Activated T-cell treated with anti-CD3 and anti-CD28 coated beads, Interleukin-2, amount 50 U/mL, for 24 hours (primary cell): Measurements from ENCODE around the gene NAV3.

Experiments
- DNase-seq: peaks from one replicate; pipeline ENCODE4 v3.0.0-alpha.2; 2020
- H3K27ac Mint-ChIP-seq: 2 replicates; pipeline ENCODE4 v1.8.0; 2020; ENCODE audit warnings: mild to moderate bottlenecking, mixed read lengths
- H3K27me3 Mint-ChIP-seq: 2 replicates; pipeline ENCODE4 v1.8.0; 2020; ENCODE audit warnings: mixed read lengths
- H3K36me3 Mint-ChIP-seq: 2 replicates; pipeline ENCODE4 v1.8.0; 2020; ENCODE audit warnings: low read depth, mixed read lengths
- H3K4me1 Mint-ChIP-seq: 2 replicates; pipeline ENCODE4 v1.8.0; 2020; ENCODE audit warnings: low read depth, mixed read lengths
- H3K4me3 Mint-ChIP-seq: 2 replicates; pipeline ENCODE4 v1.8.0; 2020; ENCODE audit warnings: mild to moderate bottlenecking, moderate library complexity, mixed read lengths
- H3K9me3 Mint-ChIP-seq: 2 replicates; pipeline ENCODE4 v1.8.0; 2020; ENCODE audit warnings: mixed read lengths

Gene NAV3

DNA sequence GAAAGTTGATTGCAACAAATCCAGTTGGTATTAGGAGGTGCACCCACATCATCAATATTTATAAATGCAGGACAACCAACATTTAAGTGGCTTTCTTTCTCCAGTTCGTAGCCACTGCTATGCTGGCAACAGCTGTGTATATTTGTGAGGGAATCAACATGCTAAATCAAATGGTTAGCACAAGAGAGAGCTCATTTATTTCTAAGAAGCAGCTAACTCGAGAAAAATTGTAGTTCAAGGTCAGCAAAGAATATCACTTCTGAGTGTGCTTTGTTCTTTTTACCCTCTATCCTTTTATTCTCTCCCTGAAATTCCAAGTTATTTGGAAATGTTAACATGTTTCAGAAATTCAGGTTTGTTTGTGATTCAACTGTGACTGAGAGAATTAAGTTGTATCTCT is 137.3 kb downstream of the NAV3 start:
- Mint-ChIP-seq H3K4me3 (no peak overlapping the region), H3K9me3 (no peaks in the 10 kb centered on the region), H3K4me1 (no peaks in the 10 kb centered on the region), H3K27me3 (no peaks in the 10 kb centered on the region), H3K27ac (no peak overlapping the region), H3K36me3 (no peaks in the 10 kb centered on the region)
- no peak for DNase-seq

DNA sequence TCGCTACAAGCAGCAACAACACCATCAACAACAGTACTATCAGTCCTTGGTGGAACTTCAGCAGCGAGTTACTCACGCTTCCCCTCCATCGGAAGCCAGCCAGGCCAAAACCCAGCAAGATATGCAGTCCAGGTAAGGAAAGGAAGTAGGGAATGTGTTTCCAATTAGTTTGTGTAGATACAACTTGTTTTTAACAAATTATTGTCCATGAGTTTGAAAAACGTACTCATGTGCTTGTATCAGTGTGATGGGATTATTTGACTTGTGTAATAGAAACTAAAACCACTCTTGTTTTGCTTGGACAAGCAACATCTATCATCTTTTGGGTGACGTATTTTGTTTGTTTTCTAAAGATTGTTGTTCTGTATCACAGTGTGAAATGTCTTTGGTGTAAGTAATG is 137.9 kb downstream of the NAV3 start:
- no peak for DNase-seq
- Mint-ChIP-seq H3K9me3 (no peaks in the 10 kb centered on the region), H3K36me3 (no peaks in the 10 kb centered on the region), H3K27ac (no peak overlapping the region), H3K4me1 (no peaks in the 10 kb centered on the region), H3K27me3 (no peaks in the 10 kb centered on the region), H3K4me3 (no peak overlapping the region)

DNA sequence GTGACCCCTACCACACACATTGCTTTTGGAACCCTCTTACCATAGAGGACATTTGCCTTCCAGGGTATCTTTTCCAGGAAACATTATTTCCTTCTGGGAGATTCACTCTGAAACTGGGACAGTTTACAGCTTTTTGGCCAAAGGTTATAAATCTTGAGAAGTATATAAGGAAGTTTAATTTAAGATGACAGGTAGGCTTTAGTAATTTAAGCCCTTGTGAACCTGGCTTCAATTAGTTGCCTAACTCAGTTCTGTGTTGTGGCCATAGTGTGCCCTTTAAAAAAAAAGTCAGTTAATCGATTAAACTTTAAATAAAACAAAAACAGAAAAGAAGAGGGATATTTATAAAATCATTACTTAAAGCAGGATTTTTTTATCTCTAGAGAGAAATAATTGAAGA is 142.9 kb downstream of the NAV3 start:
- no peak overlapping the region for H3K27ac Mint-ChIP-seq
- no peak overlapping the region for H3K4me3 Mint-ChIP-seq
- peaks cover 10% of the 10 kb centered on the region for H3K9me3 Mint-ChIP-seq
- no peaks in the 10 kb centered on the region for H3K4me1 Mint-ChIP-seq
- DNase-seq, result no peak
- no peaks in the 10 kb centered on the region for H3K36me3 Mint-ChIP-seq
- H3K27me3 Mint-ChIP-seq, result no peaks in the 10 kb centered on the region

DNA sequence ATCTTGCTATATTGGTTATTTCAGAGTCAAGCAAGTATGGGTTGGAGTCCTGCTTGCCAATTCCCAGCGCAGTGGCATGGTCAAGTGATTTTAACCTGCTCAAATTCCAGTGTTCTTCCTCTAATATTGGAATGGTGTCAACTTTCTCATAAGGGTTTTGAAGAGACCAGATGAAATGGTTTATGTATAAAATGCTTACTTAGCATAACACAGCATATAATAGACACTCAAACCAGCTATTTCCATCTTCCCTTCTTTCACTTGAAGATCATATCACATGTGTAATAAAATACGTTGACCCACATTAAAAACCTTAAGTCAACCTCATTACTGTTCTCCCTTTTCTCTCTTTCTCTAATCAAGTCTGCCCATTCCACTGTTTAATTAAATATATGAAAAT is 144.0 kb downstream of the NAV3 start:
- H3K27me3 Mint-ChIP-seq, result no peaks in the 10 kb centered on the region
- peaks cover 10% of the 10 kb centered on the region for H3K9me3 Mint-ChIP-seq
- H3K36me3 Mint-ChIP-seq, result no peaks in the 10 kb centered on the region
- H3K4me1 Mint-ChIP-seq, result no peaks in the 10 kb centered on the region
- H3K4me3 Mint-ChIP-seq, result no peak overlapping the region
- H3K27ac Mint-ChIP-seq, result no peak overlapping the region
- no peak for DNase-seq

DNA sequence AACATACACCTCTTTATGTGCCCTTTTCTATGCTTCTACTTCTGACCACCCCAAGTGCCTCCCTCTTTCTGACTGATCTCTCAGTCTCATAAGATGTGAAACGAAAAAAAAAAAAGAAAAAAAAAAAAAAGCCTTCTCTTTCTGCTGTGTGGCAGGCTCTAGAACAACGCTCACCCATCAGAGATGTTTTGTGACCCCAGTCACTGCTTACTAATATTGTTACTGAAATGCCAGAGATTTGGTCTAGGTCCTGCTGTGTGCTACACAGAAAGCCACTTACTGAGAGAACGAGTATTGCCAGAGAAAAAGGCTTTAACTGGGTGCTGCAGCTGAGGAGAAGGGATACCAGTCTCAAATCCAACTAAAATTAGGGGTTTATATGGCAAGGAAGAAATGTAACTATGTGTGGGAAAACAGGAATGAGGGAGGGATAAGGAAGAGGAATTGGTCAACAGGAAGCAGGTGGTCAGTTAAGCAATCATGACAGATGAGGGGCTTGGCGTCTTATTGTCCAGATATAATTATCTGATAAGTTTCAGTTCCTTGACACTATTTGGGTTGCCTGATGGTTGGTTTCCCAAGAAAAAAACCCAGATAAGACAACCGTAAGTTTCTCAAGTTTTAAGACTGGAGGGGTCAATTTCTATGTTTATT is 149.0 kb downstream of the NAV3 start:
- no peak for DNase-seq
- H3K9me3 Mint-ChIP-seq, result peaks cover 10% of the 10 kb centered on the region
- H3K27me3 Mint-ChIP-seq, result no peaks in the 10 kb centered on the region
- no peak overlapping the region for H3K27ac Mint-ChIP-seq
- no peaks in the 10 kb centered on the region for H3K36me3 Mint-ChIP-seq
- H3K4me3 Mint-ChIP-seq, result no peak overlapping the region
- H3K4me1 Mint-ChIP-seq, result no peaks in the 10 kb centered on the region

DNA sequence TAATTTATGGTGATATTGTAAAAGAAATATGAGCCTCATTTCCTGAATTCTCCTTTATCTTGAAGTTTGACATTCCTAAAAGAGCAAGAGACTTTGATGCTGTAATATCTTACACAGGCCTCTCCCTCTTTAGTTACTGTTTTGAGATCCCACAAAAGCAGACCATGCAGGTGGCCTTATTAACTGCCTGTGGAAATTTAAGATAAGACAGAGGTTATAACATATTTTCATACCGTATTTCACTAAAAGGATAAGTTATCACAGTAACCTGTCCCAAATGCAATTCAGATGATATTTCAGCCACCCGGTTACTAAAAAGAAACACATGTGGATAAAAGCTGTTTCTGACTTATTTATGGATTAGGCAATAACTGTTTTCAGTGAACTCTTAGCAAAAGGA is 150.1 kb downstream of the NAV3 start:
- DNase-seq, result no peak
- Mint-ChIP-seq H3K4me1 (no peaks in the 10 kb centered on the region), H3K36me3 (no peaks in the 10 kb centered on the region), H3K4me3 (no peak overlapping the region), H3K27me3 (no peaks in the 10 kb centered on the region), H3K27ac (no peak overlapping the region), H3K9me3 (peaks cover 6% of the 10 kb centered on the region)

DNA sequence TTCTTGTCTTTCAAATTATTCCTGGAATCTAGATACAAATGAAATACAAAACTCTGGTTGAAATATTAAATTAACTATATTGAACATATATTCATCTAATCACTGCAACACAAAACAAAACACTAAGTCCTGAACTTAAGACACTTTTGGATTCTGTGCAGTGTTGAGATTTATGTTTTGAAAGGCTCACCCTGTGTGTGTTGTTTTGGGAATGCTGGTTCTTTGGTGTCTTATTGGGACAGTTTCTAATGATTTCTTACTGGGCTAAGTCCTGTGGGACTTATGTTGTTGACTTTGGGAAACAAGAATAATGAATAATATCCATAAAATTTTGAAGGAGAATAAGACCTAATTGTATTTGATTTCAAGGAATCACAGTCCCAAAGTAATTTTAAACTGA is 153.2 kb downstream of the NAV3 start:
- H3K4me1 Mint-ChIP-seq, result no peaks in the 10 kb centered on the region
- H3K36me3 Mint-ChIP-seq, result no peaks in the 10 kb centered on the region
- H3K9me3 Mint-ChIP-seq, result no peaks in the 10 kb centered on the region
- no peak for DNase-seq
- no peak overlapping the region for H3K27ac Mint-ChIP-seq
- H3K27me3 Mint-ChIP-seq, result no peaks in the 10 kb centered on the region
- no peak overlapping the region for H3K4me3 Mint-ChIP-seq

DNA sequence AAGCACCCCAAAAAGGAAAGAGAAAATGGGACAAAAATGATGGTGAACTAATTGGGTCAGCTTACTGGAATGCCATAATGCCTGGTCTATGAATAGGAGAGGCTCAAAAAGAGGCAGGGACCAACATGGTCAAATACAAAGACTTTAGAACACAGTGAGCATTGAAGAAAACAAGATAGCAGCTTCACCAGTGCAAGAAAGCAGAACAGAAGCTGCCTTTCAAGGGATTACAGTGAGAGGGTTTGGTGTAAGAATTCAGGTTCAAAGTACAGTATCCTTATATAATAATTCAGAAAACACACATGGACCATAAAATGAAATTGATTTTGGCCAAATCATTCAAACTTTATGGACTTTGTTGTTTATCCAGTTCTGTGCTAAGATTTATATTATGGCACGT is 162.1 kb downstream of the NAV3 start:
- Mint-ChIP-seq H3K36me3 (no peaks in the 10 kb centered on the region), H3K4me1 (no peaks in the 10 kb centered on the region), H3K27me3 (no peaks in the 10 kb centered on the region), H3K4me3 (no peak overlapping the region), H3K9me3 (peaks cover 5% of the 10 kb centered on the region), H3K27ac (no peak overlapping the region)
- no peak for DNase-seq

DNA sequence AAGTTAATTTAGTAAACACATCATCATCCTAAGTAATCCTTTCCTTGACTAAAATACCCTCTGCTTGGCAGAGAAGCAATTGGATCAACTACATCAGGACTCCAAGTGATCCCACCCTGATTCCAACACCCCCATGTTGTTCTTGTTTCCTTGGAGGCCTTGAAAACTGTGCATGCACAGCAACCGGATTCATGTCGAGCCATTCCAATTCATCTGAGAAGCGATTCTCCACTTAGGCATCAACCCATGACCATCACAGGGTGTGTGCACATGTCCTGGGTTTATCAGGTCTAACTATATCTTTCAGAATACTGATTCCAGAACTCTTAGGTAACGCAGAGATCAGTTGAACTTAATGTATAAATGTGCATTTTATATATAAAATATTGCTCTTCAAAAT is 163.0 kb downstream of the NAV3 start:
- Mint-ChIP-seq H3K27me3 (no peaks in the 10 kb centered on the region), H3K9me3 (peaks cover 5% of the 10 kb centered on the region), H3K27ac (no peak overlapping the region), H3K36me3 (no peaks in the 10 kb centered on the region), H3K4me3 (no peak overlapping the region), H3K4me1 (no peaks in the 10 kb centered on the region)
- no peak for DNase-seq

DNA sequence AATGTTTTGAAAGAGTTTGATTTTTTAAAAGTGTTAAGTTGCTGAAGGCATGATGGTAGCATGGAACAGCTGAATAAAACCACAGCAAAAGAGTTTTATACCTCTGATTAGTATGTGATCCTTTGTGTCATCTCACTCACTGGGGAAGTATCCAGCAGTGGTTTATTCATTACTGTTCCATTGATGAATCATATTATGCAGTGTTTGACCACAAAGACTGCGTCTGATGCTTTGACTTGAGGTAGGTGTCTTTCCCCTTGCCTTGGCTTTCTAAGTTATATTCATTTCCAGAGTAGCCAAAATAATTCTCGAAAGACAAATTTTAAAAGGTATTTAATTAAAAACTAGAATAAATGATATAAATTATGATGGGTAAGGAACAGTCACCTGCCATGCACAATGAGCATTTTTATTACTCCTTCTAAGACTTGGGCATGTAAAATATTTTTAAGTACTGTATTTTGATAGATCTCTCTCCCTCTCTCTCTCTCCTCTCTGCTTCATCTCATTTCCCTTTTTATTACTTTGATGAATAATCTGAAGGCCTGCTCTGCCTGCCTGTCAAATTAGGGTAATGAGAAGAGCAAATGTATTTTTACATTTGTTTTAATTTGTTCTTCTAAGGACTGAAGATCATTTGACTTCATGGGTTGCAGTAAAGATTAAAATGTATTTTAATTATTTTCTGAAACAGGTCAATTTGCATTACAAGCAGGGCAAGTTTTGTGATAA is 164.9 kb downstream of the NAV3 start:
- no peaks in the 10 kb centered on the region for H3K36me3 Mint-ChIP-seq
- H3K27me3 Mint-ChIP-seq, result no peaks in the 10 kb centered on the region

DNA sequence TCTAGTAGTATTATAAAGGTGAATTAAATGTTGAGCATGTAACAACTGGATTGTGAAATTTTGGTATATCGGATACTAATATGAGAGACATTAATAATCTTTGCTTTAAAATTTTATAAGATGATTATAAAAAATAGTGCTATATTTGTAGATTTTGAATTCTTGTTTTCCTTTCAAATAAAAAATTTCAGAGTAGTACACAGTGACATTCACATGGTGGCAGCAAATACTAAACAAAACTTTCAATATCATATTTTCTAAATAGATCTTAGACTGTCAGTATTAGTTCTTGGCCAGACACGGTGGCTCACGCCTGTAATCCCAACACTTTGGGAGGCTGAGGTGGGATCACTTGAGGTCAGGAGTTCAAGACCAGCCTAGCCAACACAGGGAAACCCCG is 166.0 kb downstream of the NAV3 start:
- H3K27ac Mint-ChIP-seq, result no peak overlapping the region
- H3K27me3 Mint-ChIP-seq, result no peaks in the 10 kb centered on the region
- no peak for DNase-seq
- H3K4me3 Mint-ChIP-seq, result no peak overlapping the region
- no peaks in the 10 kb centered on the region for H3K4me1 Mint-ChIP-seq
- peaks cover 5% of the 10 kb centered on the region for H3K9me3 Mint-ChIP-seq
- H3K36me3 Mint-ChIP-seq, result no peaks in the 10 kb centered on the region

More for the DNA sequence above, 164.9 kb downstream of the NAV3 start:
- H3K9me3 Mint-ChIP-seq, result peaks cover 5% of the 10 kb centered on the region
- H3K4me1 Mint-ChIP-seq, result no peaks in the 10 kb centered on the region
- no peak overlapping the region for H3K4me3 Mint-ChIP-seq
- no peak for DNase-seq
- no peak overlapping the region for H3K27ac Mint-ChIP-seq

DNA sequence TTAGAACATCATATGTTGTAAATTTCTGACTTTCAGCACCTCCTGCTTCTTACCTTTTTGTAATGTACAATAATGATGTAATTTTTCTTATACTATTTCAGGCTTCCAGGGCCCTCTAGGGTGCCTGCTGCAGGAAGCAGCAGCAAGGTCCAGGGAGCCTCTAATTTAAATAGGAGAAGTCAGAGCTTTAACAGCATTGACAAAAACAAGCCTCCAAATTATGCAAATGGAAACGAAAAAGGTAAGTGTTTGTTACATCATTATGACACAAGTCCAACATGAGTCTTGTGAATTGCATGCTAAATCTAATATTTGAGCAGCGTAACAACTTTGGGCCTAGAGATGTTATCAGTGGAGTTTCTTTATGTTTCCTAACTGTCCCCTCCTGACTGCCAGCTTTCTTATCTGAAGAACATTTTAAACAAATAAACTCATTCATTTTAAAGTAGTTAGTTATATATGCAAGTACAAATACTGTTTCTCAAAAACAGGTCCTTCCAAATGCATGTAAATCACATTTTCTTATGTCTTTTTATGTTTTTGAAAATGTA is 167.6 kb downstream of the NAV3 start:
- no peaks in the 10 kb centered on the region for H3K4me1 Mint-ChIP-seq
- no peak for DNase-seq
- H3K27me3 Mint-ChIP-seq, result no peaks in the 10 kb centered on the region
- H3K36me3 Mint-ChIP-seq, result no peaks in the 10 kb centered on the region
- H3K9me3 Mint-ChIP-seq, result peaks cover 5% of the 10 kb centered on the region
- no peak overlapping the region for H3K27ac Mint-ChIP-seq
- no peak overlapping the region for H3K4me3 Mint-ChIP-seq

DNA sequence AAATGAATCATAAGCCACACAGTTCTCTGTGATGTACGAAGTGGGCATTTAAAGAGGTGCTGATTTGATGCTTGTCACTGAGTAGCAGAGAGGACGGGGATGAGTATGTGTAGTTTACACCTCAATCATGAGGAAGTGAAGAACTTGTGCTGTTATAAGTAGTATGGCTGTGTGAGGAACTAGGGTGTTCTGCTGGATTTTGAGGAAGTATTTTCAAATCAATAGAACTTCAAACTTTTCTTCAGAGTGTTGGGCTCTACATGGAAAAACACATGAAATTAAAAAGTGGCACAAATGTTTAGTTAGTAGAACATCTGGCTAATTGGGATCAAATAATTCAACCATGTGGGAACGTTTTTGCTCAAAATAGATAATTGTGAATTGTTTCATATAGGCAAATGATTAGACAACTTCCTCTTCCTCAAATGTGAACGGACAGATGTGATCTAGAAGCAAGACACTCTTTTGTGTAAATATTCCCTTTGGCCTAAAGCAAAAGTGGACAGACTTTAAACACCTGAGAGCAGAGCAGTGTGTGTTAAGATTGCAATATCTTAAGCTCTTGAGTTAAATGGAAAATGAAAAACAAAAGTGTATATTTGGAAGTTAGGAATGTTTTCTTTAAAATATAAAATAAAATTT is 168.5 kb downstream of the NAV3 start:
- no peaks in the 10 kb centered on the region for H3K4me1 Mint-ChIP-seq
- DNase-seq, result no peak
- H3K27ac Mint-ChIP-seq, result no peak overlapping the region
- no peaks in the 10 kb centered on the region for H3K27me3 Mint-ChIP-seq
- H3K9me3 Mint-ChIP-seq, result peaks cover 2% of the 10 kb centered on the region
- no peak overlapping the region for H3K4me3 Mint-ChIP-seq
- no peaks in the 10 kb centered on the region for H3K36me3 Mint-ChIP-seq

DNA sequence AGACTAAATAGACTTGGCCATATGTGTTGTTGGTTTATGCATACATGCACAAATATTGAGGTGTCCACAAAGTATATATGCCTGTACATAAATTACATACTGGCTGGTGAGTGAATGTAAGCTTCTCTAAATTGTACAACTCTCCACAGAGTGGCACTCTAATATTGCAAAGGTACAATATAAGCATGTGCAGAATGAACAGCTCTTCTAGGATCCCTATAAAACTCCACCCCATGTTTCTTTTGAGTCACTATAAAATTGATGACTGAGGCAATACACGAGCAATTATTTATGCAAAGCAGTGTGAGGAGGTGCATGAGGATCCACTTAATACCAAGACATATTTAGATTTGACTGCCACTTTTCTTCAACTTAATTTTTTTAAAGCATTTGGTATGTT is 172.2 kb downstream of the NAV3 start:
- H3K36me3 Mint-ChIP-seq, result no peaks in the 10 kb centered on the region
- no peak overlapping the region for H3K27ac Mint-ChIP-seq
- DNase-seq, result no peak
- H3K9me3 Mint-ChIP-seq, result no peaks in the 10 kb centered on the region
- no peaks in the 10 kb centered on the region for H3K4me1 Mint-ChIP-seq
- no peaks in the 10 kb centered on the region for H3K27me3 Mint-ChIP-seq
- no peak overlapping the region for H3K4me3 Mint-ChIP-seq
